ENCODE results near the gene VIPR2.

Gene VIPR2

GRCh38 chr7:159142730-159143129 lies 1.9 kb downstream of the VIPR2 start:
- H3K4me3 ChIP-seq (ENCODE audit: low read length) = no peak overlapping the region

DNA sequence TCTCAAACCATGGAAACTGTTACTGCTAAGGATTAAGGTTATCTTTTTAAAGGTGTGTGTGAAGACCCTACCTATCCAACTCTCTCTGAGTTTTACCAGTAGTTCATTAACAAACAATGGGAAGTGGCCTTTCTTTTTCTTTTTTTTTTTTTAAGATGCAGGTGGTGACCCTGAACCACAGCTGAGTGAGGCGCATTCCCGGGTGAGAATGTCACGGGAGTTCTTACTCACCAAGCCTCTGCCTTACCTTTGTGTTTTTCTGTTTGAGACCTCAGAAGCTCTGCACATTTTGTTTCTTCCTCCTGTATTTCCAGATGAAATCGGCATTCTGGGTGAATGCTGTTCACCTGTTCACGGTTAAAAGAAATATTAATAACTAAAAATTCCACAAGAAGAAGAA lies 2.5 kb downstream of the VIPR2 start:
- no peaks in the 10 kb centered on the region for H3F3A ChIP-seq (ENCODE audit: insufficient read depth, low read length)
- no peaks in the 10 kb centered on the region for H3K9me2 ChIP-seq (replicated peaks; ENCODE audit: insufficient read depth, low read length)
- H4K20me1 ChIP-seq (ENCODE audit: insufficient read depth, low read length) = no peaks in the 10 kb centered on the region
- TF ChIP-seq EZH2 (optimal IDR thresholded peaks at IDR 0.05; ENCODE audit: low read depth, low read length) (no peak), EZH2phosphoT487 (IDR thresholded peaks at IDR 0.05; ENCODE audit: low read length) (no peak)
- TF ChIP-seq, protein P1, sequence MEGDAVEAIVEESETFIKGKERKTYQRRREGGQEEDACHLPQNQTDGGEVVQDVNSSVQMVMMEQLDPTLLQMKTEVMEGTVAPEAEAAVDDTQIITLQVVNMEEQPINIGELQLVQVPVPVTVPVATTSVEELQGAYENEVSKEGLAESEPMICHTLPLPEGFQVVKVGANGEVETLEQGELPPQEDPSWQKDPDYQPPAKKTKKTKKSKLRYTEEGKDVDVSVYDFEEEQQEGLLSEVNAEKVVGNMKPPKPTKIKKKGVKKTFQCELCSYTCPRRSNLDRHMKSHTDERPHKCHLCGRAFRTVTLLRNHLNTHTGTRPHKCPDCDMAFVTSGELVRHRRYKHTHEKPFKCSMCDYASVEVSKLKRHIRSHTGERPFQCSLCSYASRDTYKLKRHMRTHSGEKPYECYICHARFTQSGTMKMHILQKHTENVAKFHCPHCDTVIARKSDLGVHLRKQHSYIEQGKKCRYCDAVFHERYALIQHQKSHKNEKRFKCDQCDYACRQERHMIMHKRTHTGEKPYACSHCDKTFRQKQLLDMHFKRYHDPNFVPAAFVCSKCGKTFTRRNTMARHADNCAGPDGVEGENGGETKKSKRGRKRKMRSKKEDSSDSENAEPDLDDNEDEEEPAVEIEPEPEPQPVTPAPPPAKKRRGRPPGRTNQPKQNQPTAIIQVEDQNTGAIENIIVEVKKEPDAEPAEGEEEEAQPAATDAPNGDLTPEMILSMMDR (IDR thresholded peaks at IDR 0.05; ENCODE audit: low read length) = no peak
- no peak overlapping the region for H2AFZ ChIP-seq (ENCODE audit: low read length)
- no peak overlapping the region for H3K4me2 ChIP-seq (ENCODE audit: low read depth, low read length)
- H3K79me2 ChIP-seq (ENCODE audit: low read length) = no peaks in the 10 kb centered on the region
- no peaks in the 10 kb centered on the region for H3K36me3 ChIP-seq (replicated peaks; ENCODE audit: insufficient read depth, low read length)
- no peak overlapping the region for H3K27ac ChIP-seq (ENCODE audit: low read length)
- no peaks in the 10 kb centered on the region for H3K4me1 ChIP-seq (ENCODE audit: low read length)
- no peak overlapping the region for H3K4me3 ChIP-seq (ENCODE audit: low read length)
- 0 out of 2 replicates have a peak, but pooled peaks cover 4% of the 10 kb centered on the region for H3K27me3 ChIP-seq (replicated peaks; ENCODE audit: insufficient read depth, low read length)
- no peak overlapping the region for H3K9ac ChIP-seq (ENCODE audit: low read length)
- DNase-seq = no peak
- no peaks in the 10 kb centered on the region for H3K9me3 ChIP-seq (replicated peaks; ENCODE audit: insufficient read depth, low read length)

More at GRCh38 chr7:159142730-159143129, 1.9 kb downstream of the VIPR2 start:
- no peaks in the 10 kb centered on the region for H3K79me2 ChIP-seq (ENCODE audit: low read length)
- H3K4me1 ChIP-seq (ENCODE audit: low read length) = no peaks in the 10 kb centered on the region
- no peak overlapping the region for H2AFZ ChIP-seq (ENCODE audit: low read length)
- no peak for DNase-seq
- no peaks in the 10 kb centered on the region for H3K9me3 ChIP-seq (replicated peaks; ENCODE audit: insufficient read depth, low read length)
- H3K9ac ChIP-seq (ENCODE audit: low read length) = no peak overlapping the region
- H3F3A ChIP-seq (ENCODE audit: insufficient read depth, low read length) = no peaks in the 10 kb centered on the region
- no peak overlapping the region for H3K4me2 ChIP-seq (ENCODE audit: low read depth, low read length)
- H4K20me1 ChIP-seq (ENCODE audit: insufficient read depth, low read length) = no peaks in the 10 kb centered on the region
- 0 out of 2 replicates have a peak, but pooled peaks cover 4% of the 10 kb centered on the region for H3K27me3 ChIP-seq (replicated peaks; ENCODE audit: insufficient read depth, low read length)
- TF ChIP-seq, protein P1 (IDR thresholded peaks at IDR 0.05; ENCODE audit: low read length) = no peak
- TF ChIP-seq EZH2phosphoT487 (IDR thresholded peaks at IDR 0.05; ENCODE audit: low read length) = no peak
- no peak for TF ChIP-seq EZH2 (optimal IDR thresholded peaks at IDR 0.05; ENCODE audit: low read depth, low read length)
- H3K27ac ChIP-seq (ENCODE audit: low read length) = no peak overlapping the region
- no peaks in the 10 kb centered on the region for H3K9me2 ChIP-seq (replicated peaks; ENCODE audit: insufficient read depth, low read length)
- H3K36me3 ChIP-seq (replicated peaks; ENCODE audit: insufficient read depth, low read length) = no peaks in the 10 kb centered on the region

DNA sequence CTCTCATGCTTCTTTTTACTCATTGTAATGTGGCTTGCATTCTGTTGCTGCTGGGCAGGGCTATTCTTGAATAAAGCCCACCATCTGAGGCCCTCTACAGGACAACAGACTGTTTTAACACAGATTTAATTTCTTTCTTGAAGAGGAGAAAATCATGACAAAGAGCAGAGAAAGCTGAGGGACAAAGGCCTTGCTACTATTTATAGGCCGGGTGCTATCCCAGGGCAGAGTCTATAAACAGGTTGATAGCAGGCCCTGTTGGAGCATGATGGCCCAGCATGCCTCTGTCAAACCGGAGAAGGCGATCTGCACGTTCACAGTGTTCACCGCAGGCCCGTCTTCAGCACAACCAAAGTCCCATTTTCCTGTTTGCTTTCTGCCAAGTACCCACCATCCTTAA lies 3.0 kb downstream of the VIPR2 start:
- Histone ChIP-seq H3K9ac (ENCODE audit: low read length) (no peak overlapping the region), H2AFZ (ENCODE audit: low read length) (no peak overlapping the region), H3K9me3 (replicated peaks; ENCODE audit: insufficient read depth, low read length) (no peaks in the 10 kb centered on the region), H4K20me1 (ENCODE audit: insufficient read depth, low read length) (no peaks in the 10 kb centered on the region), H3K4me2 (ENCODE audit: low read depth, low read length) (no peak overlapping the region), H3K4me1 (ENCODE audit: low read length) (no peaks in the 10 kb centered on the region), H3F3A (ENCODE audit: insufficient read depth, low read length) (no peaks in the 10 kb centered on the region), H3K27me3 (replicated peaks; ENCODE audit: insufficient read depth, low read length) (0 out of 2 replicates have a peak, but pooled peaks cover 4% of the 10 kb centered on the region), H3K79me2 (ENCODE audit: low read length) (no peaks in the 10 kb centered on the region), H3K4me3 (ENCODE audit: low read length) (no peak overlapping the region), H3K9me2 (replicated peaks; ENCODE audit: insufficient read depth, low read length) (no peaks in the 10 kb centered on the region), H3K27ac (ENCODE audit: low read length) (no peak overlapping the region), H3K36me3 (replicated peaks; ENCODE audit: insufficient read depth, low read length) (no peaks in the 10 kb centered on the region)
- DNase-seq = no peak
- TF ChIP-seq EZH2phosphoT487 (IDR thresholded peaks at IDR 0.05; ENCODE audit: low read length) = no peak
- no peak for TF ChIP-seq EZH2 (optimal IDR thresholded peaks at IDR 0.05; ENCODE audit: low read depth, low read length)
- TF ChIP-seq, protein P1 (IDR thresholded peaks at IDR 0.05; ENCODE audit: low read length) = no peak

All from MM.1S (cell line).